SK-N-SH (cell line): ENCODE data around the gene ZCRB1.
"Not testable (repeated sequence)": the region's sequence is repeated elsewhere in the genome, so short reads cannot be mapped to it uniquely, and the experiment has no call there.

ENCODE experiments used
- CHD2 ChIP-seq: fragments of 150-350 bp; IDR thresholded peaks from 2 replicates; pipeline ENCODE4 v1.6.1; 2018; ENCODE audit warnings: low read length; ENCODE audit not compliant: partially characterized antibody
- CTCF ChIP-seq: fragments of 200-600 bp; sonication (generic); IDR thresholded peaks from 2 replicates; pipeline ENCODE4 v1.6.1; 2017; ENCODE audit warnings: antibody characterized with exemption, mild to moderate bottlenecking, moderate library complexity
- EP300 ChIP-seq, 2 experiments: IDR thresholded peaks; 2 replicates each; pipeline versions ENCODE4 v1.4.0 to v1.6.1; 2012; ENCODE audit warnings: borderline replicate concordance in 1 of 2, low read depth in 1 of 2, low read length in 1 of 2
- FOSL2 ChIP-seq: IDR thresholded peaks from 2 replicates; pipeline ENCODE4 v1.4.0; 2012; ENCODE audit warnings: low read depth, mild to moderate bottlenecking, moderate library complexity, borderline replicate concordance
- POLR2AphosphoS5 ChIP-seq: IDR thresholded peaks from 2 replicates; pipeline ENCODE4 v1.6.1; 2012; ENCODE audit warnings: low read depth, low read length
- RAD21 ChIP-seq: IDR thresholded peaks from 2 replicates; pipeline ENCODE4 v1.6.1; 2012; ENCODE audit warnings: mild to moderate bottlenecking, low read length
- REST ChIP-seq: IDR thresholded peaks from 2 replicates; pipeline ENCODE4 v1.6.1; 2012; ENCODE audit warnings: mild to moderate bottlenecking, low read depth, low read length, moderate library complexity
- RFX5 ChIP-seq: IDR thresholded peaks from 2 replicates; pipeline ENCODE4 v1.6.1; 2012; ENCODE audit warnings: mild to moderate bottlenecking, improper control_type of control experiment, low read length
- SMC3 ChIP-seq: IDR thresholded peaks from 2 replicates; pipeline ENCODE4 v1.6.1; 2012; ENCODE audit warnings: low read depth, low read length, improper control_type of control experiment
- TEAD4 ChIP-seq: IDR thresholded peaks from 2 replicates; pipeline ENCODE4 v1.4.0; 2012; ENCODE audit warnings: mild to moderate bottlenecking, borderline replicate concordance; ENCODE audit not compliant: insufficient read depth
- ZBTB33 ChIP-seq: IDR thresholded peaks from 2 replicates; pipeline ENCODE4 v1.4.0; 2012; ENCODE audit warnings: low read depth, borderline replicate concordance

GRCh38 chr12:42330097-42330496 is 4.2 kb upstream of the ZCRB1 start:
- not testable (repeated sequence) for TF ChIP-seq EP300 (IDR thresholded peaks at IDR 0.05; ENCODE audit: borderline replicate concordance in 1 of 2, low read depth in 1 of 2, low read length in 1 of 2); CTCF; RFX5; SMC3; FOSL2; CHD2; TEAD4; POLR2AphosphoS5; RAD21; REST; ZBTB33
